ENCODE measurements around the gene ZNF280B.
"Not testable (repeated sequence)": the region's sequence is repeated elsewhere in the genome, so short reads cannot be mapped to it uniquely, and the experiment has no call there.

Gene ZNF280B

GRCh38 chr22:22507743-22508273 lies 734 bp downstream of the ZNF280B start:
- DNase-seq (ENCODE audit: low read depth in 2 of 2), result no peak

GRCh38 chr22:22506736-22507135 lies 1.8 kb downstream of the ZNF280B start:
- no peak for DNase-seq (ENCODE audit: low read depth in 2 of 2)

GRCh38 chr22:22498267-22498666 lies 10.3 kb downstream of the ZNF280B start:
- DNase-seq (ENCODE audit: low read depth in 2 of 2), result no peak

- DNase-seq (ENCODE audit: low read depth in 2 of 2), result not testable (repeated sequence)
Measured at GRCh38 chr22:22491589-22491988, 17.0 kb downstream of the ZNF280B start.

- no peak for DNase-seq (ENCODE audit: low read depth in 2 of 2)
Measured at GRCh38 chr22:22488736-22489135, 19.8 kb downstream of the ZNF280B start.

- no peak for DNase-seq (ENCODE audit: low read depth in 2 of 2)
Measured at GRCh38 chr22:22487869-22488597, 20.5 kb downstream of the ZNF280B start.

GRCh38 chr22:22487059-22487458 lies 21.5 kb downstream of the ZNF280B start:
- DNase-seq (ENCODE audit: low read depth in 2 of 2), result no peak

GRCh38 chr22:22486132-22486899 lies 22.2 kb downstream of the ZNF280B start:
- DNase-seq (ENCODE audit: low read depth in 2 of 2), result no peak

- DNase-seq (ENCODE audit: low read depth in 2 of 2), result no peak
Measured at GRCh38 chr22:22485524-22485923, 23.0 kb downstream of the ZNF280B start.

- DNase-seq (ENCODE audit: low read depth in 2 of 2), result no peak
Measured at GRCh38 chr22:22484023-22484422, 24.5 kb downstream of the ZNF280B start.

- DNase-seq (ENCODE audit: low read depth in 2 of 2), result no peak
Measured at GRCh38 chr22:22480940-22481339, 27.6 kb downstream of the ZNF280B start.

- no peak for DNase-seq (ENCODE audit: low read depth in 2 of 2)
Measured at GRCh38 chr22:22479999-22480532, 28.5 kb downstream of the ZNF280B start.

- no peak for DNase-seq (ENCODE audit: low read depth in 2 of 2)
Measured at GRCh38 chr22:22479116-22479515, 29.4 kb downstream of the ZNF280B start.

GRCh38 chr22:22478470-22478869 lies 30.1 kb downstream of the ZNF280B start:
- no peak for DNase-seq (ENCODE audit: low read depth in 2 of 2)

- DNase-seq (ENCODE audit: low read depth in 2 of 2), result no peak
Measured at GRCh38 chr22:22474733-22475132, 33.8 kb downstream of the ZNF280B start.

- DNase-seq (ENCODE audit: low read depth in 2 of 2), result not testable (repeated sequence)
Measured at GRCh38 chr22:22471104-22471503, 37.4 kb downstream of the ZNF280B start.

- DNase-seq (ENCODE audit: low read depth in 2 of 2), result no peak
Measured at GRCh38 chr22:22469527-22469926, 39.0 kb downstream of the ZNF280B start.

- DNase-seq (ENCODE audit: low read depth in 2 of 2), result not testable (repeated sequence)
Measured at GRCh38 chr22:22468794-22469469, 39.6 kb downstream of the ZNF280B start.

- DNase-seq (ENCODE audit: low read depth in 2 of 2), result no peak
Measured at GRCh38 chr22:22467112-22467511, 41.4 kb downstream of the ZNF280B start.

GRCh38 chr22:22465782-22466181 lies 42.8 kb downstream of the ZNF280B start:
- DNase-seq (ENCODE audit: low read depth in 2 of 2), result no peak

- no peak for DNase-seq (ENCODE audit: low read depth in 2 of 2)
Measured at GRCh38 chr22:22465094-22465602, 43.4 kb downstream of the ZNF280B start.

GRCh38 chr22:22464541-22465054 lies 43.9 kb downstream of the ZNF280B start:
- DNase-seq (ENCODE audit: low read depth in 2 of 2), result no peak

All from stimulated activated CD8-positive, alpha-beta memory T cell treated with anti-CD3 and anti-CD28 coated beads, Interleukin-15, amount 100 ng/mL, for 4 hours (primary cell).